Stomach (tissue), 4 donors: ENCODE measurements around the gene NBPF20.
"Not testable (repeated sequence)": the region's sequence is repeated elsewhere in the genome, so short reads cannot be mapped to it uniquely, and the experiment has no call there.

ENCODE experiments used
- CTCF ChIP-seq, 7 experiments: fragments of 450-650 bp in 4 of 7; fragments of 200-600 bp in 3 of 7; sonication (generic) in 3 of 7; IDR thresholded peaks; one replicate each; pipeline ENCODE4 v1.5.1; 2016 to 2019; ENCODE audit warnings: antibody characterized with exemption in 7 of 7, control low read depth in 2 of 7, mild to moderate bottlenecking in 1 of 7
- POLR2A ChIP-seq, 4 donors: fragments of 450-650 bp; IDR thresholded peaks; one replicate each; pipeline ENCODE4 v1.6.1; 2016; ENCODE audit warnings: antibody characterized with exemption in 4 of 4, control low read depth in 2 of 4, mild to moderate bottlenecking in 1 of 4, moderate library complexity in 1 of 4
- POLR2AphosphoS5 ChIP-seq, 3 donors: sonication (generic); formaldehyde crosslinking; IDR thresholded peaks; one replicate each; pipeline ENCODE4 v1.6.1; 2016; ENCODE audit warnings: antibody characterized with exemption in 3 of 3

DNA sequence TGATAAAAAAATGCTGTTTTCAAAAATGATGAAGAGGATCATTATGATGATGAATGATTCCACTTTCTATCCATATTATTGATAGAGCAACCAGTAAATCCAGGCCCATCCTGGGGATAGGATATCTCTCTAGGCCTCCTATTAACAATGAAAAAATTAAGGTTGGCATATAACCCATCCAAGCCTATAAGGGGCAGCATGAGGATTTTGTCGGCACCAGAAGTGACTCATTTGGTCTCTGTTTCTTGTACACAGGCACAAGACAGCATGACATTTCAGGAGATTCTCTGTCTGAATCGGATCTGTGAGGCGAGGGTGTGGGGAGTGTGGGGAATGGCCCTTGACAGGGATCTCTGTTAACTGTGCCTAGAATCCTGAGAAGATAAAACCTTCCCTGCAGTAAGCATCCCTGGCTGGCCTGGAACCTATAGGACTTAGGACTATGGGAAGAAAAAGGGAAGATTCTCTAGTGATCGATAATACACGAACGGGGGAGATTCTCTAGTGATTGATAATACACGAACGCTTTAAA is 49.5 kb upstream of the NBPF20 start:
- TF ChIP-seq POLR2A, CTCF, POLR2AphosphoS5 (IDR thresholded peaks at IDR 0.05): not testable (repeated sequence)
